Subcutaneous abdominal adipose tissue (tissue), 5 donors: ENCODE results near the gene MARK1.

ENCODE experiments used
- H3K27ac ChIP-seq: one replicate; pipeline ENCODE4 v1.7.0; 2013; ENCODE audit warnings: low read depth, mild to moderate bottlenecking, inconsistent platforms, low read length, moderate library complexity
- H3K27me3 ChIP-seq, 5 donors: one replicate each; pipeline ENCODE4 v1.7.0; 2013; ENCODE audit warnings: low read length in 5 of 5, inconsistent platforms in 1 of 5; ENCODE audit not compliant: control insufficient read depth in 5 of 5, insufficient read depth in 4 of 5
- H3K36me3 ChIP-seq, 5 donors: one replicate each; pipeline ENCODE4 v1.7.0; 2013; ENCODE audit warnings: low read length in 5 of 5; ENCODE audit not compliant: control insufficient read depth in 5 of 5, insufficient read depth in 5 of 5
- H3K4me1 ChIP-seq, 5 donors: one replicate each; pipeline ENCODE4 v1.7.0; 2013; ENCODE audit warnings: low read length in 5 of 5, mild to moderate bottlenecking in 3 of 5, moderate library complexity in 1 of 5; ENCODE audit not compliant: control insufficient read depth in 5 of 5, insufficient read depth in 5 of 5
- H3K4me3 ChIP-seq, 5 donors: one replicate each; pipeline ENCODE4 v1.7.0; 2013; ENCODE audit warnings: low read length in 5 of 5, low read depth in 1 of 5
- H3K9ac ChIP-seq, 5 donors: one replicate each; pipeline ENCODE4 v1.7.0; 2013; ENCODE audit warnings: low read length in 5 of 5, mild to moderate bottlenecking in 4 of 5, moderate library complexity in 3 of 5
- H3K9me3 ChIP-seq, 5 donors: one replicate each; pipeline ENCODE4 v1.7.0; 2013; ENCODE audit warnings: low read length in 5 of 5; ENCODE audit not compliant: control insufficient read depth in 5 of 5
- donor health status: healthy.
- donor health status: healthy.
- donor health status: healthy.
- donor health status: healthy.
- donor health status: healthy.

MARK1 gene

GRCh38 chr1:220652995-220653394 is 125.1 kb downstream of the MARK1 start:
- no peaks in the 10 kb centered on the region for H3K4me1 ChIP-seq
- no peak overlapping the region for H3K9ac ChIP-seq
- no peaks in the 10 kb centered on the region for H3K9me3 ChIP-seq
- H3K27ac ChIP-seq = no peak overlapping the region
- H3K4me3 ChIP-seq = no peak overlapping the region
- peaks cover 20 to 29% (median 25%) of the 10 kb centered on the region in 5 donors for H3K36me3 ChIP-seq
- no peaks in the 10 kb centered on the region for H3K27me3 ChIP-seq

- no peaks in the 10 kb centered on the region for H3K9me3 ChIP-seq
- no peaks in the 10 kb centered on the region for H3K27me3 ChIP-seq
- no peak overlapping the region for H3K9ac ChIP-seq
- H3K27ac ChIP-seq = no peak overlapping the region
- H3K4me3 ChIP-seq = no peak overlapping the region
- H3K36me3 ChIP-seq = peaks cover 19 to 30% (median 24%) of the 10 kb centered on the region in 5 donors
- H3K4me1 ChIP-seq = no peaks in the 10 kb centered on the region
These were observed 127.6 kb downstream of the MARK1 start for GRCh38 chr1:220655509-220655908.

GRCh38 chr1:220655961-220656740 is 128.2 kb downstream of the MARK1 start:
- Histone ChIP-seq H3K27me3 (no peaks in the 10 kb centered on the region), H3K9me3 (no peaks in the 10 kb centered on the region), H3K27ac (no peak overlapping the region), H3K36me3 (peaks cover 21 to 34% (median 24%) of the 10 kb centered on the region in 5 donors), H3K9ac (no peak overlapping the region), H3K4me3 (no peak overlapping the region), H3K4me1 (no peaks in the 10 kb centered on the region)

GRCh38 chr1:220666349-220666748 is 138.4 kb downstream of the MARK1 start:
- Histone ChIP-seq H3K9me3 (peaks cover 5 to 16% (median 9%) of the 10 kb centered on the region in 5 donors), H3K36me3 (peaks cover 0 to 20% (median 8%) of the 10 kb centered on the region in 5 donors), H3K27me3 (no peaks in the 10 kb centered on the region), H3K4me1 (no peaks in the 10 kb centered on the region), H3K9ac (no peak overlapping the region), H3K4me3 (no peak overlapping the region), H3K27ac (no peak overlapping the region)

GRCh38 chr1:220669005-220669404 is 141.1 kb downstream of the MARK1 start:
- Histone ChIP-seq H3K27me3 (peaks cover 0 to 7% (median 0%) of the 10 kb centered on the region in 5 donors), H3K27ac (no peak overlapping the region), H3K36me3 (no peaks in the 10 kb centered on the region), H3K9ac (no peak overlapping the region), H3K4me1 (no peaks in the 10 kb centered on the region), H3K9me3 (peaks cover 5 to 16% (median 9%) of the 10 kb centered on the region in 5 donors), H3K4me3 (no peak overlapping the region)

- Histone ChIP-seq H3K27me3 (peaks cover 0 to 7% (median 0%) of the 10 kb centered on the region in 5 donors), H3K4me3 (no peak overlapping the region), H3K9ac (no peak overlapping the region), H3K27ac (no peak overlapping the region), H3K4me1 (no peaks in the 10 kb centered on the region), H3K9me3 (peaks cover 5 to 16% (median 9%) of the 10 kb centered on the region in 5 donors), H3K36me3 (no peaks in the 10 kb centered on the region)
These were observed 142.4 kb downstream of the MARK1 start for GRCh38 chr1:220670365-220670764.

GRCh38 chr1:220673921-220674320 is 146.0 kb downstream of the MARK1 start:
- H3K36me3 ChIP-seq = no peaks in the 10 kb centered on the region
- H3K27ac ChIP-seq = no peak overlapping the region
- H3K9ac ChIP-seq = no peak overlapping the region
- H3K9me3 ChIP-seq = peaks cover 5 to 16% (median 9%) of the 10 kb centered on the region in 5 donors
- no peaks in the 10 kb centered on the region for H3K4me1 ChIP-seq
- H3K4me3 ChIP-seq = no peak overlapping the region
- peaks cover 0 to 7% (median 0%) of the 10 kb centered on the region in 5 donors for H3K27me3 ChIP-seq

- peaks cover 0 to 7% (median 0%) of the 10 kb centered on the region in 5 donors for H3K27me3 ChIP-seq
- H3K4me3 ChIP-seq = no peak overlapping the region
- no peak overlapping the region for H3K27ac ChIP-seq
- H3K9me3 ChIP-seq = no peaks in the 10 kb centered on the region
- H3K36me3 ChIP-seq = no peaks in the 10 kb centered on the region
- H3K9ac ChIP-seq = no peak overlapping the region
- H3K4me1 ChIP-seq = peaks cover 0 to 4% (median 3%) of the 10 kb centered on the region in 5 donors
These were observed 149.3 kb downstream of the MARK1 start for GRCh38 chr1:220677251-220677650.

GRCh38 chr1:220680085-220680687 is 152.2 kb downstream of the MARK1 start:
- Histone ChIP-seq H3K27ac (no peak overlapping the region), H3K36me3 (no peaks in the 10 kb centered on the region), H3K9me3 (no peaks in the 10 kb centered on the region), H3K4me3 (no peak overlapping the region), H3K27me3 (no peaks in the 10 kb centered on the region), H3K9ac (no peak overlapping the region), H3K4me1 (peaks cover 0 to 9% (median 4%) of the 10 kb centered on the region in 5 donors)

- Histone ChIP-seq H3K4me1 (peaks cover 0 to 9% (median 4%) of the 10 kb centered on the region in 5 donors), H3K9me3 (no peaks in the 10 kb centered on the region), H3K27ac (no peak overlapping the region), H3K36me3 (no peaks in the 10 kb centered on the region), H3K9ac (no peak overlapping the region), H3K4me3 (peak overlapping the region in 3 of 5 donors; percentile 29 to 51 (median 39)), H3K27me3 (no peaks in the 10 kb centered on the region)
These were observed 153.4 kb downstream of the MARK1 start for GRCh38 chr1:220681220-220681880.
